Gastroesophageal sphincter (tissue), 4 donors: ENCODE results near the gene HCRT. TPM values are rescaled to one million over a fixed set of nuclear protein-coding genes. Genes with fewer than 3 reads are reported as not detected.
"Not testable (repeated sequence)": the region's sequence is repeated elsewhere in the genome, so short reads cannot be mapped to it uniquely, and the experiment has no call there.

Experiments used
- ATAC-seq: fragments of 150-250 bp; one replicate; pipeline ENCODE4 v1.9.1; 2016; ENCODE audit warnings: mild to moderate bottlenecking, moderate library complexity
- H3K27ac ChIP-seq, 4 donors: fragments of 200-600 bp; sonication (generic) in 3 of 4; 1 replicate in 3 of 4; 2 replicates in 1 of 4; pipeline ENCODE4 v1.5.1; 2016 to 2019
- H3K27me3 ChIP-seq: fragments of 200-600 bp; sonication (generic); one replicate; pipeline ENCODE4 v1.5.1; 2019
- H3K36me3 ChIP-seq, 2 donors: fragments of 200-600 bp; sonication (generic); one replicate each; pipeline ENCODE4 v1.5.1; 2019; ENCODE audit warnings: control low read depth in 1 of 2
- H3K4me1 ChIP-seq, 3 donors: fragments of 200-600 bp; sonication (generic); 1 replicate in 2 of 3; 2 replicates in 1 of 3; pipeline ENCODE4 v1.5.1; 2016 to 2019; ENCODE audit warnings: control low read depth in 2 of 3
- H3K4me3 ChIP-seq, 2 donors: fragments of 200-600 bp; sonication (generic); one replicate each; pipeline ENCODE4 v1.5.1; 2019; ENCODE audit warnings: mild to moderate bottlenecking in 1 of 2, moderate library complexity in 1 of 2
- H3K9me3 ChIP-seq, 3 donors: fragments of 200-600 bp; sonication (generic); one replicate each; pipeline ENCODE4 v1.5.1; 2017 to 2019; ENCODE audit warnings: control low read depth in 2 of 3
- CTCF ChIP-seq, 4 experiments: fragments of 200-600 bp in 2 of 4; fragments of 450-650 bp in 2 of 4; sonication (generic) in 1 of 4; IDR thresholded peaks; one replicate each; pipeline ENCODE4 v1.5.1; 2017 to 2019; ENCODE audit warnings: antibody characterized with exemption in 4 of 4, mild to moderate bottlenecking in 2 of 4, moderate library complexity in 2 of 4
- EP300 ChIP-seq: sonication (generic); formaldehyde crosslinking; IDR thresholded peaks from one replicate; pipeline ENCODE4 v1.6.1; 2017; ENCODE audit warnings: antibody characterized with exemption, mild to moderate bottlenecking
- POLR2A ChIP-seq, 2 donors: fragments of 450-650 bp; IDR thresholded peaks; one replicate each; pipeline ENCODE4 v1.6.1; 2017; ENCODE audit warnings: antibody characterized with exemption in 2 of 2, mild to moderate bottlenecking in 2 of 2, moderate library complexity in 1 of 2
- POLR2AphosphoS5 ChIP-seq: sonication (generic); formaldehyde crosslinking; IDR thresholded peaks from one replicate; pipeline ENCODE4 v1.6.1; 2017; ENCODE audit warnings: antibody characterized with exemption
- WGBS, 2 donors: methylation state at CpG; one replicate each; pipeline ENCODE4 v1.1.5; 2018; ENCODE audit warnings: low coverage in 1 of 2; 5-methylcytosine and 5-hydroxymethylcytosine counted together
- total RNA-seq, 4 donors: library from RNA; depleted of rRNA; stranded (reverse); fragments of >200 nt; gene quantifications; one replicate each; pipeline ENCODE4 v1.1.0, GENCODE V29; 2016

The HCRT gene
- total RNA-seq, 4 donors from 2014 or later: not detected

GRCh38 chr17:42214156-42214555 lies 28.9 kb upstream of the HCRT start:
- peaks cover 0 to 100% of the 10 kb centered on the region in 2 donors for H3K36me3 ChIP-seq
- peaks cover 0 to 15% (median 0%) of the 10 kb centered on the region in 3 donors for H3K4me1 ChIP-seq
- ATAC-seq: no peak
- no peak overlapping the region for H3K4me3 ChIP-seq
- no peak for TF ChIP-seq CTCF (IDR thresholded peaks at IDR 0.05)
- no peak for TF ChIP-seq POLR2AphosphoS5
- no peak for TF ChIP-seq EP300
- TF ChIP-seq POLR2A (IDR thresholded peaks at IDR 0.05): no peak
- 76 to 85% methylated on average over 2 of the region's 2 CpGs for whole genome bisulfite sequencing, 2 donors
- H3K27me3 ChIP-seq: no peaks in the 10 kb centered on the region
- H3K9me3 ChIP-seq: no peaks in the 10 kb centered on the region
- no peak overlapping the region for H3K27ac ChIP-seq

DNA sequence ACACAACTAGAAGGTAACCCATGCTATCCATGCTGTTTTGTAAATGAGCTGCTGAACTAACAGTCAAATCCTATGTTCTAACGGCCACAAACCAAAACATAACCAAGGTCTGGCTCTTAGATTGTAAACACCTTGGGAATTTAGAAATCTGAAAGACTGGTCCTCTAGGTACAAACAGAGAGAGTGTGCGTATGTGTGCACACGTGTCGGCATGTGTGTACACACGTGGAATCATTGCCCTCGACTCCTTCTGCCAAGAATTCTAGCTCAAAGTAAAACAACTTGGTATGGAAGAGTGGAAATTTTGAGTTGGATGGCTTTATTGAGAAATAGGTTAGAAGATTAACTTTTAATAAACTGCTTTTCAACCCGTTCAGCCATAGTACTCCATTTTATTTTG lies 27.1 kb upstream of the HCRT start:
- H3K4me1 ChIP-seq: peaks cover 0 to 15% (median 0%) of the 10 kb centered on the region in 3 donors
- TF ChIP-seq POLR2AphosphoS5: peak; percentile 47
- TF ChIP-seq POLR2A (IDR thresholded peaks at IDR 0.05): no peak
- TF ChIP-seq EP300: no peak
- no peak for TF ChIP-seq CTCF (IDR thresholded peaks at IDR 0.05)
- H3K4me3 ChIP-seq: no peak overlapping the region
- peak; percentile 44 for ATAC-seq
- H3K36me3 ChIP-seq: peaks cover 0 to 100% of the 10 kb centered on the region in 2 donors
- H3K27me3 ChIP-seq: no peaks in the 10 kb centered on the region
- H3K27ac ChIP-seq: peak overlapping the region in 3 of 4 donors; percentile 57 to 60 (median 57)
- 45 to 74% methylated on average over 7 of the region's 7 CpGs for WGBS, 2 donors
- H3K9me3 ChIP-seq: no peaks in the 10 kb centered on the region

- Histone ChIP-seq H3K4me1 (peaks cover 0 to 15% (median 0%) of the 10 kb centered on the region in 3 donors), H3K27ac (peak overlapping the region in 3 of 4 donors; percentile 57 to 60 (median 57)), H3K36me3 (peaks cover 0 to 100% of the 10 kb centered on the region in 2 donors)
- not testable (repeated sequence) for H3K4me3 ChIP-seq, H3K9me3 ChIP-seq, H3K27me3 ChIP-seq
- peak; percentile 90 for ATAC-seq
- WGBS, 2 donors: 20 to 30% methylated on average over 1 to 3 of the region's 9 CpGs
- peak; percentile 39 for TF ChIP-seq POLR2AphosphoS5
These were observed 26.7 kb upstream of the HCRT start for GRCh38 chr17:42211921-42212341.

GRCh38 chr17:42210046-42210445 lies 24.8 kb upstream of the HCRT start:
- Histone ChIP-seq H3K36me3 (peaks cover 0 to 100% of the 10 kb centered on the region in 2 donors), H3K4me1 (peaks cover 0 to 15% (median 0%) of the 10 kb centered on the region in 3 donors), H3K4me3 (no peak overlapping the region), H3K27ac (no peak overlapping the region), H3K27me3 (no peaks in the 10 kb centered on the region), H3K9me3 (no peaks in the 10 kb centered on the region)
- WGBS, 2 donors: 66 to 77% methylated on average over 3 to 6 of the region's 6 CpGs
- ATAC-seq: no peak
- TF ChIP-seq CTCF (IDR thresholded peaks at IDR 0.05) (no peak), POLR2AphosphoS5 (no peak), POLR2A (IDR thresholded peaks at IDR 0.05) (no peak)

DNA sequence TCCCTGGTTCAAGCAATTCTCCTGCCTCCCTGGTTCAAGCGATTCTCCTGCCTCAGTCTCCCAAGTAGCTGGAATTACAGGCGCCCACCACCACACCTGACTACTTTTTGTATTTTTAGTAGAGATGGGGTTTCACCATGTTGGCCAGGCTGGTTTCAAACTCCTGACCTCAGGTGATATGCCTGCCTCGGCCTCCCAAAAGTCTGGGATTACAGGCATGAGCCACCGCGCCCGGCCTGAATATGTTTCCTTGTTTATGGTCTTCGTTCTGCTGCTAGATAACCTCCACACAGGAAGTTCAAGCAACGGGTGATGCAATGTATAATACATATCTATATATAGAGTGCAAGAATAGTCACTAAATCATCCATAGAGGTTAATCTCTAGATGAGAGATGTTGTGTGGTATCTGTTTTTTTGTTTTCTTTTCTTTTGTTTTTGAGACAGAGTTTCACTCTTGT lies 20.9 kb upstream of the HCRT start:
- H3K9me3 ChIP-seq: not testable (repeated sequence)
- peaks cover 0 to 100% of the 10 kb centered on the region in 2 donors for H3K36me3 ChIP-seq

DNA sequence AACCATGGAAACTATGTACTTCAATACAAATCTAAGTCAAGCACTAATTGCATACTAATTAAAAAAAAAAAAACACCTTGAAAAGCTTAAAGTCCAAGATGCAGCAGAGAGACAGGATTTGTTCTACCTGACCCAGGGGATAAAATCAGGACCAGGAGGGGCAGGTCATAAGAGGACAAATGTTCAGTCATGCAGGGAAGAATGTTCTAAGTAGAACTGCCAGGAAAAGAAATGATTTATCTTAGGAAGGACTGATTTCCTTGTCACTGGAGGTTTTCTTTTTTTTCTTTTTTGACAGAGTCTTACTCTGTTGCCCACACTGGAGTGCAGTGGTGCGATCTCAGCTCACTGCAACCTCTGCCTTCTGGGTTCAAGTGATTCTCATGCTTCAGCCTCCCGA lies 18.1 kb upstream of the HCRT start:
- TF ChIP-seq EP300: no peak
- no peaks in the 10 kb centered on the region for H3K4me1 ChIP-seq
- H3K27ac ChIP-seq: peak overlapping the region in 1 of 4 donors; percentile 38
- H3K36me3 ChIP-seq: peaks cover 0 to 98% of the 10 kb centered on the region in 2 donors
- ATAC-seq: no peak
- no peaks in the 10 kb centered on the region for H3K9me3 ChIP-seq
- WGBS, 2 donors: 100% methylated on average over 1 to 2 of the region's 2 CpGs
- no peak overlapping the region for H3K4me3 ChIP-seq
- no peaks in the 10 kb centered on the region for H3K27me3 ChIP-seq

More for the DNA sequence above, 20.9 kb upstream of the HCRT start:
- 72% methylated on average over 7 of the region's 8 CpGs; no CpG with 5 or more reads in 1 of the 2 donors for WGBS, 2 donors
- not testable (repeated sequence) for H3K27ac ChIP-seq, H3K4me1 ChIP-seq, H3K4me3 ChIP-seq, H3K27me3 ChIP-seq, ATAC-seq
